HG03064 (cell line): Measurements from ENCODE around the gene TGFBI.
"Not testable (repeated sequence)": the region's sequence is repeated elsewhere in the genome, so short reads cannot be mapped to it uniquely, and the experiment has no call there.

Experiments
- ATAC-seq: cut with Tn5 transposase; IDR thresholded peaks from one replicate; pipeline ENCODE4 v1.9.1; 2021; ENCODE audit warnings: low read depth; ENCODE audit not compliant: unreplicated experiment

Gene TGFBI

GRCh38 chr5:136042665-136043121 is 13.9 kb downstream of the TGFBI start:
- no peak for ATAC-seq

GRCh38 chr5:136043551-136043950 is 14.8 kb downstream of the TGFBI start:
- no peak for ATAC-seq

- no peak for ATAC-seq
These were observed 15.3 kb downstream of the TGFBI start for GRCh38 chr5:136043968-136044610.

- ATAC-seq, result not testable (repeated sequence)
These were observed 16.2 kb downstream of the TGFBI start for GRCh38 chr5:136045026-136045425.

GRCh38 chr5:136046246-136046645 is 17.5 kb downstream of the TGFBI start:
- no peak for ATAC-seq

- no peak for ATAC-seq
These were observed 19.1 kb downstream of the TGFBI start for GRCh38 chr5:136047858-136048257.

GRCh38 chr5:136048966-136049365 is 20.2 kb downstream of the TGFBI start:
- no peak for ATAC-seq

- no peak for ATAC-seq
These were observed 22.9 kb downstream of the TGFBI start for GRCh38 chr5:136051486-136052220.

- ATAC-seq, result no peak
These were observed 24.0 kb downstream of the TGFBI start for GRCh38 chr5:136052692-136053335.

- no peak for ATAC-seq
These were observed 24.8 kb downstream of the TGFBI start for GRCh38 chr5:136053336-136054141.

GRCh38 chr5:136054142-136055019 is 25.6 kb downstream of the TGFBI start:
- no peak for ATAC-seq

GRCh38 chr5:136055612-136056309 is 27.0 kb downstream of the TGFBI start:
- ATAC-seq, result no peak

- ATAC-seq, result no peak
These were observed 27.5 kb downstream of the TGFBI start for GRCh38 chr5:136056336-136056735.

GRCh38 chr5:136056771-136057335 is 28.1 kb downstream of the TGFBI start:
- ATAC-seq, result no peak

GRCh38 chr5:136057401-136058038 is 28.7 kb downstream of the TGFBI start:
- no peak for ATAC-seq

GRCh38 chr5:136058039-136058971 is 29.5 kb downstream of the TGFBI start:
- ATAC-seq, result no peak

- no peak for ATAC-seq
These were observed 30.2 kb downstream of the TGFBI start for GRCh38 chr5:136058972-136059354.
